Measurements from ENCODE around the gene FARP1. TPM values are rescaled to one million over a fixed set of nuclear protein-coding genes. Genes with fewer than 3 reads are reported as not detected.
A peak's percentile ranks its signal among the peaks of the same experiment; 100 is the strongest.

Gene FARP1
- total and polyA plus RNA-seq, 2 donors = 5.8 to 7.5 TPM

GRCh38 chr13:98434060-98434459 is 291.2 kb downstream of the FARP1 start:
- Histone ChIP-seq H3K4me1 (ENCODE audit: control insufficient read depth in 2 of 2, insufficient read depth in 2 of 2, low read length in 2 of 2) (peaks cover 0 to 7% of the 10 kb centered on the region in 2 donors), H3K4me3 (ENCODE audit: low read length in 2 of 2) (no peak overlapping the region), H3K27me3 (ENCODE audit: control insufficient read depth in 2 of 2, insufficient read depth in 1 of 2, low read length in 1 of 2) (no peaks in the 10 kb centered on the region), H3K36me3 (ENCODE audit: control insufficient read depth in 2 of 2, insufficient read depth in 2 of 2, low read length in 1 of 2) (no peaks in the 10 kb centered on the region), H3K27ac (ENCODE audit: low read depth in 1 of 2, low read length in 1 of 2) (no peak overlapping the region), H3K9me3 (ENCODE audit: control insufficient read depth in 2 of 2, insufficient read depth in 1 of 2, low read length in 1 of 2) (no peaks in the 10 kb centered on the region)
- 97% methylated on average over 6 of the region's 6 CpGs for WGBS
- DNase-seq (ENCODE audit: low read depth in 6 of 9, low spot score in 9 of 9) = no peak

GRCh38 chr13:98435376-98435775 is 292.5 kb downstream of the FARP1 start:
- H3K4me3 ChIP-seq (ENCODE audit: low read length in 2 of 2) = no peak overlapping the region
- no peak overlapping the region for H3K27ac ChIP-seq (ENCODE audit: low read depth in 1 of 2, low read length in 1 of 2)
- H3K27me3 ChIP-seq (ENCODE audit: control insufficient read depth in 2 of 2, insufficient read depth in 1 of 2, low read length in 1 of 2) = no peaks in the 10 kb centered on the region
- no peaks in the 10 kb centered on the region for H3K36me3 ChIP-seq (ENCODE audit: control insufficient read depth in 2 of 2, insufficient read depth in 2 of 2, low read length in 1 of 2)
- no peak for DNase-seq (ENCODE audit: low read depth in 6 of 9, low spot score in 9 of 9)
- 97% methylated on average over 11 of the region's 11 CpGs for WGBS
- no peaks in the 10 kb centered on the region for H3K9me3 ChIP-seq (ENCODE audit: control insufficient read depth in 2 of 2, insufficient read depth in 1 of 2, low read length in 1 of 2)
- H3K4me1 ChIP-seq (ENCODE audit: control insufficient read depth in 2 of 2, insufficient read depth in 2 of 2, low read length in 2 of 2) = peaks cover 0 to 7% of the 10 kb centered on the region in 2 donors

GRCh38 chr13:98436233-98436910 is 293.5 kb downstream of the FARP1 start:
- no peaks in the 10 kb centered on the region for H3K27me3 ChIP-seq (ENCODE audit: control insufficient read depth in 2 of 2, insufficient read depth in 1 of 2, low read length in 1 of 2)
- no peaks in the 10 kb centered on the region for H3K9me3 ChIP-seq (ENCODE audit: control insufficient read depth in 2 of 2, insufficient read depth in 1 of 2, low read length in 1 of 2)
- WGBS = 85% methylated on average over 12 of the region's 12 CpGs
- peaks cover 0 to 7% of the 10 kb centered on the region in 2 donors for H3K4me1 ChIP-seq (ENCODE audit: control insufficient read depth in 2 of 2, insufficient read depth in 2 of 2, low read length in 2 of 2)
- H3K4me3 ChIP-seq (ENCODE audit: low read length in 2 of 2) = no peak overlapping the region
- no peak overlapping the region for H3K27ac ChIP-seq (ENCODE audit: low read depth in 1 of 2, low read length in 1 of 2)
- peak in 1 of 9 donors; percentile 48 for DNase-seq (ENCODE audit: low read depth in 6 of 9, low spot score in 9 of 9)
- no peaks in the 10 kb centered on the region for H3K36me3 ChIP-seq (ENCODE audit: control insufficient read depth in 2 of 2, insufficient read depth in 2 of 2, low read length in 1 of 2)

GRCh38 chr13:98438246-98439125 is 295.6 kb downstream of the FARP1 start:
- Histone ChIP-seq H3K4me3 (ENCODE audit: low read length in 2 of 2) (no peak overlapping the region), H3K27me3 (ENCODE audit: control insufficient read depth in 2 of 2, insufficient read depth in 1 of 2, low read length in 1 of 2) (no peaks in the 10 kb centered on the region), H3K9me3 (ENCODE audit: control insufficient read depth in 2 of 2, insufficient read depth in 1 of 2, low read length in 1 of 2) (no peaks in the 10 kb centered on the region), H3K27ac (ENCODE audit: low read depth in 1 of 2, low read length in 1 of 2) (no peak overlapping the region), H3K4me1 (ENCODE audit: control insufficient read depth in 2 of 2, insufficient read depth in 2 of 2, low read length in 2 of 2) (peaks cover 0 to 7% of the 10 kb centered on the region in 2 donors), H3K36me3 (ENCODE audit: control insufficient read depth in 2 of 2, insufficient read depth in 2 of 2, low read length in 1 of 2) (no peaks in the 10 kb centered on the region)
- no peak for DNase-seq (ENCODE audit: low read depth in 6 of 9, low spot score in 9 of 9)
- WGBS = 97% methylated on average over 27 of the region's 27 CpGs

- Histone ChIP-seq H3K36me3 (ENCODE audit: control insufficient read depth in 2 of 2, insufficient read depth in 2 of 2, low read length in 1 of 2) (no peaks in the 10 kb centered on the region), H3K27ac (ENCODE audit: low read depth in 1 of 2, low read length in 1 of 2) (no peak overlapping the region), H3K4me1 (ENCODE audit: control insufficient read depth in 2 of 2, insufficient read depth in 2 of 2, low read length in 2 of 2) (peaks cover 0 to 7% of the 10 kb centered on the region in 2 donors), H3K9me3 (ENCODE audit: control insufficient read depth in 2 of 2, insufficient read depth in 1 of 2, low read length in 1 of 2) (no peaks in the 10 kb centered on the region), H3K4me3 (ENCODE audit: low read length in 2 of 2) (no peak overlapping the region), H3K27me3 (ENCODE audit: control insufficient read depth in 2 of 2, insufficient read depth in 1 of 2, low read length in 1 of 2) (no peaks in the 10 kb centered on the region)
- no peak for DNase-seq (ENCODE audit: low read depth in 6 of 9, low spot score in 9 of 9)
- WGBS = 97% methylated on average over 32 of the region's 32 CpGs
These were observed 296.4 kb downstream of the FARP1 start for GRCh38 chr13:98439126-98439828.

GRCh38 chr13:98439896-98440295 is 297.0 kb downstream of the FARP1 start:
- no peak for DNase-seq (ENCODE audit: low read depth in 6 of 9, low spot score in 9 of 9)
- no peaks in the 10 kb centered on the region for H3K9me3 ChIP-seq (ENCODE audit: control insufficient read depth in 2 of 2, insufficient read depth in 1 of 2, low read length in 1 of 2)
- no peaks in the 10 kb centered on the region for H3K27me3 ChIP-seq (ENCODE audit: control insufficient read depth in 2 of 2, insufficient read depth in 1 of 2, low read length in 1 of 2)
- no peak overlapping the region for H3K27ac ChIP-seq (ENCODE audit: low read depth in 1 of 2, low read length in 1 of 2)
- H3K36me3 ChIP-seq (ENCODE audit: control insufficient read depth in 2 of 2, insufficient read depth in 2 of 2, low read length in 1 of 2) = no peaks in the 10 kb centered on the region
- 97% methylated on average over 16 of the region's 16 CpGs for WGBS
- no peak overlapping the region for H3K4me3 ChIP-seq (ENCODE audit: low read length in 2 of 2)
- H3K4me1 ChIP-seq (ENCODE audit: control insufficient read depth in 2 of 2, insufficient read depth in 2 of 2, low read length in 2 of 2) = peaks cover 0 to 7% of the 10 kb centered on the region in 2 donors

- WGBS = 98% methylated on average over 25 of the region's 25 CpGs
- no peak overlapping the region for H3K27ac ChIP-seq (ENCODE audit: low read depth in 1 of 2, low read length in 1 of 2)
- DNase-seq (ENCODE audit: low read depth in 6 of 9, low spot score in 9 of 9) = no peak
- no peaks in the 10 kb centered on the region for H3K9me3 ChIP-seq (ENCODE audit: control insufficient read depth in 2 of 2, insufficient read depth in 1 of 2, low read length in 1 of 2)
- peaks cover 5 to 12% of the 10 kb centered on the region in 2 donors for H3K4me1 ChIP-seq (ENCODE audit: control insufficient read depth in 2 of 2, insufficient read depth in 2 of 2, low read length in 2 of 2)
- H3K4me3 ChIP-seq (ENCODE audit: low read length in 2 of 2) = no peak overlapping the region
- H3K27me3 ChIP-seq (ENCODE audit: control insufficient read depth in 2 of 2, insufficient read depth in 1 of 2, low read length in 1 of 2) = no peaks in the 10 kb centered on the region
- no peaks in the 10 kb centered on the region for H3K36me3 ChIP-seq (ENCODE audit: control insufficient read depth in 2 of 2, insufficient read depth in 2 of 2, low read length in 1 of 2)
These were observed 297.6 kb downstream of the FARP1 start for GRCh38 chr13:98440390-98441055.

- no peak overlapping the region for H3K4me3 ChIP-seq (ENCODE audit: low read length in 2 of 2)
- no peak overlapping the region for H3K27ac ChIP-seq (ENCODE audit: low read depth in 1 of 2, low read length in 1 of 2)
- peaks cover 11 to 17% of the 10 kb centered on the region in 2 donors for H3K4me1 ChIP-seq (ENCODE audit: control insufficient read depth in 2 of 2, insufficient read depth in 2 of 2, low read length in 2 of 2)
- no peaks in the 10 kb centered on the region for H3K9me3 ChIP-seq (ENCODE audit: control insufficient read depth in 2 of 2, insufficient read depth in 1 of 2, low read length in 1 of 2)
- 92% methylated on average over 21 of the region's 21 CpGs for WGBS
- H3K36me3 ChIP-seq (ENCODE audit: control insufficient read depth in 2 of 2, insufficient read depth in 2 of 2, low read length in 1 of 2) = no peaks in the 10 kb centered on the region
- DNase-seq (ENCODE audit: low read depth in 6 of 9, low spot score in 9 of 9) = no peak
- H3K27me3 ChIP-seq (ENCODE audit: control insufficient read depth in 2 of 2, insufficient read depth in 1 of 2, low read length in 1 of 2) = no peaks in the 10 kb centered on the region
These were observed 298.3 kb downstream of the FARP1 start for GRCh38 chr13:98441056-98441676.

Measured in thymus (tissue), 11 donors.